Retinal pigment epithelial cell (primary cell): ENCODE results near the gene USP7.

Experiments used
- DNase-seq: peaks from one replicate; pipeline ENCODE4 v3.0.0-alpha.2; 2010; ENCODE audit warnings: low read depth
- H3K4me3 ChIP-seq: 2 replicates; pipeline ENCODE4 v1.5.1; 2011; ENCODE audit warnings: mild to moderate bottlenecking, low read length, control low read depth, moderate library complexity
- TF ChIP-seq, protein P1 (sequence below): conservative IDR thresholded peaks from 2 replicates; pipeline ENCODE4 v1.5.1; 2011; ENCODE audit warnings: low read depth, low read length, control low read depth, inconsistent platforms

Gene USP7

DNA sequence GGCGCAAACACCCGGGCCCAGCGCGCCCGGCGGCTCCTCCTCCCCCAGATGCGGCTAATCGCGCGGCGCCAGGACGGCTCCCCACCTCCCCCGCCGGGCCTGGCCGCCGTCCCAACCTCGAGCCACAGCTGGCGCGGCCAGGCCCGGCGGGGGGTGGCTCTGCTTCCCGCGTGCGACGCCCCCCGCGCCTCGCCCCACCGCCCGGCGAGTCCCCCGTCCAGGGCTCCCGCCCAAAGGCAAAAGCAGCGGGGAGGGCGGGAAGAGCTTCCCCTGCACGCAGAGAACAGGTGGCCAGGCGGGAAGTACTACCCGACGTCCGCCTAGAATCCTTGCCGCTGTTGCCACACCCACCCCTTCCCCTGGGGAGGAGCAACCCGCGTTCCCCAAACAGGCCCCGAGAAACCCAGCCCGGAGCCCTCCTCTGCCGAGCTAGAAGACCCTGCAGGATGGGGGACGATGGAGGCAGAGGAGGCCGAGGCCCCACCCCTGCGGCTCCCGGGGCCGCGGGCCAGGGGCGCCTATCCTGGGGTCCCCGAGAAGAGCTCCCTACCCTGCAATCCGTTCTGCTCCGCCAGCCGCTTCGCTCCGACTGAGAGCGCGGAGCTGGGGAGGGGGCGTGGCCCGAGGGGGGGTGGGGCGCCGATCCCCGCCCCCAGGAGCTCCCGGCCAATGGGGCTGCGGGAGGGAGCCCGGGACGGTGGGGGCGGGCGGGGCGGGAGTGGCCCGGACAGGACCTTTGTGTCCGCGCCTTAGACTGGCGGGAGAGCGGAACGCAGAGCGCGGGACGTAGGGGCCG lies 95.1 kb downstream of the USP7 start, which contains the start of gene CARHSP1:
TSS of gene CARHSP1 (minus strand) at position 591 of the 796 bp plus-strand sequence. CDS start 9,678 bp downstream, outside the sequence.
- peak within 1 kb of the TSS; percentile 73 for H3K4me3 ChIP-seq
- DNase-seq, result peak; percentile 49
- TF ChIP-seq, protein P1, sequence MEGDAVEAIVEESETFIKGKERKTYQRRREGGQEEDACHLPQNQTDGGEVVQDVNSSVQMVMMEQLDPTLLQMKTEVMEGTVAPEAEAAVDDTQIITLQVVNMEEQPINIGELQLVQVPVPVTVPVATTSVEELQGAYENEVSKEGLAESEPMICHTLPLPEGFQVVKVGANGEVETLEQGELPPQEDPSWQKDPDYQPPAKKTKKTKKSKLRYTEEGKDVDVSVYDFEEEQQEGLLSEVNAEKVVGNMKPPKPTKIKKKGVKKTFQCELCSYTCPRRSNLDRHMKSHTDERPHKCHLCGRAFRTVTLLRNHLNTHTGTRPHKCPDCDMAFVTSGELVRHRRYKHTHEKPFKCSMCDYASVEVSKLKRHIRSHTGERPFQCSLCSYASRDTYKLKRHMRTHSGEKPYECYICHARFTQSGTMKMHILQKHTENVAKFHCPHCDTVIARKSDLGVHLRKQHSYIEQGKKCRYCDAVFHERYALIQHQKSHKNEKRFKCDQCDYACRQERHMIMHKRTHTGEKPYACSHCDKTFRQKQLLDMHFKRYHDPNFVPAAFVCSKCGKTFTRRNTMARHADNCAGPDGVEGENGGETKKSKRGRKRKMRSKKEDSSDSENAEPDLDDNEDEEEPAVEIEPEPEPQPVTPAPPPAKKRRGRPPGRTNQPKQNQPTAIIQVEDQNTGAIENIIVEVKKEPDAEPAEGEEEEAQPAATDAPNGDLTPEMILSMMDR, result no peak

DNA sequence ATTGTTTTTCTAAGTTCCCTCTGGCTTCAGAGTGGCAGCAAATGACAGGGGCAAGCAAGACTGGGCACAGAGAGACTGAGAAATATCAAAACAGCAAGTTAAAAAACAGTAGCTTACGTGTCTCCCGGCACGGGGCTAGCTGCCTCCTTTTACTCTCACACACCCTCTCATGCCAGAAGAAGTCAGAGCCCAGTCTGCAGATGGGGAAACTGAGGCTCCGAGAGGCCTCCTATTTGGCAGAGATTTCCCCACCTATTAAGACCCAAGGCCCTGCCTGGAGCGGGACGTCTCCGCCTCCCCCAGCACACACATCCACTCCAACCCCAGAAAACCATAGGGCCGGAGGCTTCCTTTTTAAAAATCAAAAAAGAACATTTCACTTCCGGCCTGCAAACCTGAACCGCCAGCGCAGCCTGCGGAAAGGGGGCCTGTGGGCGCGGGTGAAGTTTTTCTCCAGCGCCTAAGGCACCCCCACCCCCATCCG lies 95.7 kb downstream of the USP7 start:
- TF ChIP-seq, protein P1, result no peak
- no peak for DNase-seq
- peak overlapping the region; percentile 73 for H3K4me3 ChIP-seq

DNA sequence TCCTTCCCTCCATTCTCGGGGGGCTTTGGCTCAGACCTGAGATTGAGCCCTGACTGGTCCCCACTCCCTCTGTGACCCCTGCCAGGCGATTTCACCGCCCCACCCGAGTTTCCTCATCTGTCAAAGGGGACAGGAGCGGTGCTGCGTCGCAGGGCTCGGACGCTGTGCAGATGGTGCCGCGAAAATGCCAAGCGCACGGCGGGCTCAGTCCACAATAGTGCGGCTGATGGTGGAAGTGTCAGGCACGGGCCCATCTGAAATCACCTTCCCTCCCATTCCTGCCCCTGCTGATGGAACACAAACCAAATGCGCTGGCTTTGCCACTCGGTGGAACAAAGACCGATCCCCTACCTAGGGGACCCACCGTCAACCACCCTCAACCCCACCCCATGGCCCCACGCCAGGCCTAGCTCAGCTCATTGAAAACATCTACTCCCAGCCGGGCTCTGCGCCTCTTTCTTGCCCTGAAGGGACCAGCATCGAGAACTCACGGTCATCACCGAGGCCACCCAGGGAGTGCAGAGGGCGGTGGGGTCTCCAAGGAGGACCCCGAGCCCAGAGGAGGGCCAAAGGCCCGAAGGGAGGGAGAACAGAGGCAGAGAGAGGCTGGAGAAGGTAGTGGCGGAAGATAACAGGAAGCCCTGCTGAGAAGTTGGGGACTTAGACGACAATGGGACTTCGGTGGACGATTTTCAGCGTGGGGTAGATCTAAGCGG lies 96.3 kb downstream of the USP7 start:
- no peak for DNase-seq
- peak overlapping the region; percentile 73 for H3K4me3 ChIP-seq
- TF ChIP-seq, protein P1, result no peak

DNA sequence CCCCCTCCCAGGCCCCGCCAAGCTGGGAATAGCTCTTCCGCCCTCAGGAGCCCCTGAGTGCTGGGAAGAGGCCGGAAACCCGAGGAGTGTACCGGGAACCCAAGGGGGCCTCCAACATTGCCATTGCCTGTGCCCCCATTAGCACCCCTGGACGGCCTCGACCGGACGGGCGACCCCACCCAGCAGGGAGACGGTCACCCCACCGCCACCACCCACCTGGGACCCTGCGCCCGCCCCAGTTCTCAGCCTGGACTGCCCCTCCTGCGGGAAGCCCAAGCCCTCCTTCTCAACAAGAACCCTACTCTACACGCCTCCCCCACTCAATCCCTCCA lies 96.9 kb downstream of the USP7 start:
- TF ChIP-seq, protein P1, result no peak
- peak overlapping the region; percentile 73 for H3K4me3 ChIP-seq
- DNase-seq, result no peak

DNA sequence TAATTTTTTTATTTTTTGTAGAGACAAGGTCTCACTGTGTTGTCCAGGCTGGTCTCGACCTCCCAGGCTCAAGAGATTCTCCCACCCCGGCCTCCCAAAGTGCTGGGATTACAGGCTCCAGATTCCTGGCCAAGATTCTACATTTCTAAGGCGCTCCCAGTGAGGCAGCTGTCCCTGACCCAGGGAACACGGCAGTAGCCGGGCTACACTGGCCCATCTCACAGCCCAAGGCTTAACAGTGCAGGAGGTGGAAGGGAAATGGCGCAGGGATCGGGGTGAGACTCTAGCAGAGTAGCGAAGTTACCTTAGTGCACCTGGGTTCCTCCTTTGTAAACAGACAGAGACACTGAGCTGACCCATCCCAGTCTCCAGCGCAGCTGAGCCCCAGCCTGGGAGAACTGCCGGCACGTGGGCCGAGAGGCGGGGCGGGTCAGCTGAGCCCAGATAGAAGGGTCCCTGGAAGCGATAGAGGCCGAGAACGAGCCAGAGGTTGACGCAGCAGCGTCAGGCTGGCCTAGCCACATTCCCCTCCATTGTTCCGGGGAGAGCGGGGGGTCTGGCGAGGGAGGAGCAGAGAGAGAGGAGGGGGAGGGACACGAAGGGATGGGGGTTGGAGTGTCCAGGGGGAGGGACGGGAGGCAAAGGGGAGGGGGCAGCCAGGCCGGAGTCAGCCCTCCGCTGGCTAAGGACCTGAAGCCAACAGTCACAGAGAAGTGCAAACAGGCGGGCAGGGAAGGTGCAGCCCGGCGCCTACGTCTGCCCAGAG lies 97.4 kb downstream of the USP7 start:
- TF ChIP-seq, protein P1, result no peak
- peak overlapping the region; percentile 73 for H3K4me3 ChIP-seq
- no peak for DNase-seq

DNA sequence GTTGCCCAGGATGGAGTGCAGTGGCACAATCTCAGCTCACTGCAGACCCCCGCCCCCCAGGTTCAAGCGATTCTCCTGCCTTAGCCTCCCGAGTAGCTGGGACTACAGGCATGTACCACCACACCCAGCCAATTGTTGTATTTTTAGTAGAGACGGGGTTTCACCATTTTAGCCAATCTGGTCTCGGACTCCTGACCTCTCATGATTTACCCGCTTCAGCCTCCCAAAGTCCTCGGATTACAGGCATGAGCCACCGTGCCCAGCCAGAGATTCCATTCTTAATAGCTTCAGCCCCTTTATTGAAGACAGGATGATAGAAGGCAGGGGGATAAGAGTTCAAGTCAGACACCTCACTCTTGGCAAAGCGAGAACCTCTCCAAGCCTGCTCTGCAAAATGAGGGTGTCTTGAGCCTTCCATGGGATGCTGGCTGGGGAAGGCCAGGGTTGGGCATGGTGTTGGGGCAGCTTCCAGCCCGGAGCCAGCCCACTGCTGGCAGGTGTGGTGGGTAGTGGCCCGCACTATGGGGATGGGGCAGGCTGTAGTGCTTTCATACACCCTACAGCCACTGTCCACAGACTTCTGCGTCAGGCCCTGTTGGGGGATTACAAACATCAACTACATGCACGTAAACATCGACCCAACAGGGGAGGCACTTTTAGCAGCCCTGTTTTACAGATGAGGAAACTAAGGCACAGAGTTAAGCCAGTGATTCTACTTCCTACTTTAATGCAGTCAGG lies 98.4 kb downstream of the USP7 start:
- no peak overlapping the region for H3K4me3 ChIP-seq
- no peak for DNase-seq
- TF ChIP-seq, protein P1, result no peak
